Activated CD4-positive, alpha-beta T cell treated with anti-CD3 and anti-CD28 coated beads, Interleukin-2, Interleukin-6, amounts not matched to agents 100 ng/mL and 50 ng/mL, durations not matched to agents 16 hours and 8 hours (primary cell): ENCODE results near the gene TWF2.

Experiments
- DNase-seq: peaks from one replicate; pipeline ENCODE4 v3.0.0-alpha.2; 2020

The TWF2 gene

DNA sequence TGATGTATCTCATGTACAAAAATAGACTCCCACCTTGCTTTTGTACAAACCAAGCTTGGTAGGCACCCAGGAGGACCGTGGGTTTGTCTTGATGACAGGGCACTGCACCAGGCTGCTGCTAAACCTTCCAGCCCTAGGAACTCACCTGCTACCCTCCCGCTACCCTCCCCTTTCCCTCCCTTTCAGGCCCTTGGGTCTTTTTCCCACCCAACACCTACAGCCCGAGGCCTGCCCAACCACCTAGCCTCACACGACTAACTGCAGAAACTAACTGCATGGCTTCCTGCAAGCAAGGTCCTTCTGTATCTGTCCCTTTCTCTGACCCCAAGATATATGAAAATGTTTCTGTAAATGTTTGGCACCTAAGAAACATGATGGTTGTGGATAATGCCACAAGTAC is 17.7 kb upstream of the TWF2 start:
- no peak for DNase-seq

DNA sequence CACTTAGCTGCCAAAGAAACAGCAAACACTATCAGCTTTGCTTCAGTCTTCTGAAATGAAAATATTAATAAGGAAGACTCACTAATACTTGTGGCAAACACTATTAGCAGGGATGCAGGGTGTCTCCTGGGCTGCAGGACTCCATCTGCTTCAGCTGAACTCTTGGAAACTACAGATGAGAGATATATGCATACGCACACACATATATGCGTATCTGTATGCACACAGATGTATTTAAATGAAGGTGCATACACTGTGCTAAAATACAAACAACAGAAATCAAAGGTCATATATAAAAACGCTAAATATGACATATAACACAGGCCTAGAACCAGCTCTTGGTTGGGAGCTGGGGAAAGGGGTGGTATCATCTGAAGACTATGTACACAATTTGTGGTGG is 17.2 kb upstream of the TWF2 start:
- DNase-seq: no peak

DNA sequence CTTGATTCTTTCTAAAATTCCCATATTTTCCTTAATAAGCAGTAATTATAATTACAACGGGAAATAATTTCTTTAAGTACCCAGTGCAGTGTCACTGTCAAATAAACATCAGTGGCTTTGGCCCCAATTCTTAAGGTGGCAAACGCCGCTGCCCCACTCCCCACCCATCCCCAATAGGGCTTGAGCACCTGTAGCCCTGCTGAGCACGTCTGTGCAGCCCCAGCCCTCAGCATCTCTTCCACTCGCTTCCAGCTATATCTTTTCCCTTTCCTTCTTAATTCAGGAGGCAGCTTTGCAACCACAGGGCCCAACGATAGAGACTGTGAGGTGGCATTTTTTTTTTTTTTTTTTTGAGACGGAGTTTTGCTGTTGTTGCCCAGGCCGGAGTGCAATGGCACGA is 15.7 kb upstream of the TWF2 start:
- no peak for DNase-seq

DNA sequence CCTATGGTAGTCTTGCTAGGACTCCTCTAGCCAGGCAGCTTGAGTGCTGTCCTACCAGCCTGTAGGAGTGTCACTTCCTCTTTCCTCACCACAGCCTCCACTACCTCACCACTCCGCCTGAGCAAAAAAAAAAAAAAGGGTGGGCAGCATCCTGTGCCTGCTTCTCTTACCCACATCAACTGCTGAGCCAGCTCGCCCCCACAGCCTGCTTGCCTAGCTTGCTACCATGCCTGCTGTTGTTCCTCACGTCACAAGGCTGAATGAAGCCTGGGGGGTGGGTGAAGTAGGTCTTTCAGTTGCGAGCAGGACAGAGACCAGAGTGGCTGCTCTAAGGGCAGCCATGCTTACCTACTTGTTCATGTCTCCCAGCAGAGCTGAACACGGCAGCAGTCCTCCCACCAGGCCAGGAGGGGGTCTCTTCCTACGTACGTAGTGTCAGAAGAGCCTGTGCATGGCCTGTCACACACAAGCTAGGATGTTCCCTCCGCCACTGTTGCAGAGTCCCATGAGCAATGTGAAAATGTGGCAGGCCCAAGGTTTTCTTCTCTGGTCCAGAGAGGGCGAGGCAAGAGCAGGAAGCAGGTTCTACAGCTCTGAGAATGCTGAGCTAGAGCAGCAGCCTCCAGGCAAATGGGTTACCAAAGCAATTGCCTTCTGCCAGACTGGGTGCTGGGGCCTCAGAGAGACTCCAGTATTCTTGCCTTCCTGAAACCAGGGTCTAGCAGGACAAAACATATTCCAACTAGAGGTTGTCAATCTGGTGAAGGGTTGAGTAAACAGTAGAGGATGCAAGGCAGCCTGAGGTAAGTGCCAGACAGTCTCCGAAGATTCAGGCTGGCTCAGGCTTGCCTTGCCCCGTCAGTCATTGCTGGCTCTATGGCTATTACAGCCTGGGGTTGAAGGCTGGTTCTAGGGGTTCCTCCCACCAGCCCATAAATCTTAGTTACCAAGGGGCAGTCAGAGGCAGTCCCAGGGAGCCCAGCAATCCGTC is 14.7 kb upstream of the TWF2 start:
- peak; percentile 89 for DNase-seq

DNA sequence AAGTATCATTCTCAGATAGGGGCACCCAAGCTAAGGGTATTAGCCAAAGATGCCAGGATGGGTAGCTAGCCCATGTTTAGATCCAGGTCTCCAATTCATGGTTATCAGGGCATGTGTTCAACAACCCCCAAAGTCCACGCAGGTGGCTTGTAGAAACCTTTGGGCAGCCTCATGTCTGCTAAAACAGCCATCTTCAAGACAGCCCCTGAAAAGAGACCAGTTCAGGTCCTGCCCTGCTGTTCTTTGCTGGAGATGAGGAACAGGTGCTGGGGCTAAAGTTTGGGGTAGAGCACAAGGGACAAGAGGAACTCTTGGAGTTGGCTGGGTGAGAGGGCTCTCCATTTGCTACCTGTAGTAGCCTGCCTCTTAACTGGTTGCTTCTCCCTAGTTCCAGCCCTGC is 11.2 kb upstream of the TWF2 start:
- DNase-seq: no peak

DNA sequence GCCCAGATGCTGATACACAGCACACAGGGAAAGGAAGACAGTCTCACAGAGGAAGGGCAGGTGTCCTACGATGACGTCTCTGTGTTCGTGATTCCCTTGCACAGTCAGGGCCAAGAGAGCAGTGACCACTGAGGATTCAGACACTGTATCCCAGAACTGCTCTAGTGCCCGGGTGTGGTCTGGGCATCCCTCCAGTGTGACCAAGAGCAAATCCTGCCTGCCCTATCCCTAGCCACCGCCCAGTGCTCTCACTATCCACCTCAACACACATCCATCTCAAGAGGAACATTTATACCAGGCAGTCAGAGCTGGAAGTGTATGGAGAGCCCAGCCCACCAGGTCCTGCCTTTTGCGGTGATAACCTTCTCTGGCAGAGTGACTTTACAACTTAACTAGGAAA is 10.7 kb upstream of the TWF2 start:
- no peak for DNase-seq

DNA sequence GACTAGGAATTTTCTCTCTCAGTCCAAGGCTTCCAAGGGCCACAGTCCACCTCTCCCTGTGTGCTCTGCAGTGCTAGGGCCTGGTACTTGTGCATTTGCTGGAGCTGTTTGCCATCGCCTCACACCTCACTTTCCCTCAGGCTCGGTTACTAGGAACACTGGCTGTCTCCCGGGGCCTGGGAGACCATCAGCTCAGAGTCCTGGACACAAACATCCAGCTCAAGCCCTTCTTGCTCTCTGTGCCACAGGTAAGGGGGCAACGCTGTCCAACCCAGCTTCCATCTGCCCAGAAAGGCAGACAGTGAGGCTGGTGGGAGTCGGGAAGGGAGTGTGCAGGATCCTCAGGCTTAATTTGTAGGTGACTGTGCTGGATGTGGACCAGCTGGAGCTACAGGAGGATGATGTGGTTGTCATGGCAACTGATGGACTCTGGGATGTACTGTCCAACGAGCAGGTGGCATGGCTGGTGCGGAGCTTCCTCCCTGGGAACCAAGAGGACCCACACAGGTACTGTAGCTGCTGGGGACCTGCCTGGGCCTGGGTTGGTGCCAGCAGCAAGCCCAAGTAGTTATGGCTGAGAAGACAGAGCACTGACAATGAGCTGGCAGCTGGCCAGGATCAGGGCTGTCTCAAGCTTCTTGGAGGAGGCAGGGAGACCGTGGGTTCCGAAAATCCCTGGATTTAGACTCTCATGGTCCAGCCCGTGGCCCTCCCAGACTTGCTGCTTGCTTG is 10.0 kb upstream of the TWF2 start:
- no peak for DNase-seq

DNA sequence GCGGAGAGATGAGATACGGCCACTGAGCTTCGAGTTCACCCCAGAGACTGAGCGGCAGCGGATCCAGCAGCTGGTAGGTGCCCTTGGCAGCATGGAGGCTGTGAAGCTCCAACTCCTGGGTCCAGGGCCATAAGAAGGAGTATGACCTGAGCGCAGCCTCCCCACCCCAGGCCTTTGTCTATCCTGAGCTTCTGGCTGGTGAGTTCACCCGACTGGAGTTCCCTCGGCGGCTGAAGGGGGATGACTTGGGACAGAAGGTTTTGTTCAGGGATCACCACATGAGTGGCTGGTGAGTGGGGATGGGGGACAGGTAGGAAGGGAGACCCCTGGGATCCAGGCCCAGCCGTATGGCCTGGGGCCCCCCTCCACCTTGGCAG is 9.2 kb upstream of the TWF2 start:
- DNase-seq: no peak

DNA sequence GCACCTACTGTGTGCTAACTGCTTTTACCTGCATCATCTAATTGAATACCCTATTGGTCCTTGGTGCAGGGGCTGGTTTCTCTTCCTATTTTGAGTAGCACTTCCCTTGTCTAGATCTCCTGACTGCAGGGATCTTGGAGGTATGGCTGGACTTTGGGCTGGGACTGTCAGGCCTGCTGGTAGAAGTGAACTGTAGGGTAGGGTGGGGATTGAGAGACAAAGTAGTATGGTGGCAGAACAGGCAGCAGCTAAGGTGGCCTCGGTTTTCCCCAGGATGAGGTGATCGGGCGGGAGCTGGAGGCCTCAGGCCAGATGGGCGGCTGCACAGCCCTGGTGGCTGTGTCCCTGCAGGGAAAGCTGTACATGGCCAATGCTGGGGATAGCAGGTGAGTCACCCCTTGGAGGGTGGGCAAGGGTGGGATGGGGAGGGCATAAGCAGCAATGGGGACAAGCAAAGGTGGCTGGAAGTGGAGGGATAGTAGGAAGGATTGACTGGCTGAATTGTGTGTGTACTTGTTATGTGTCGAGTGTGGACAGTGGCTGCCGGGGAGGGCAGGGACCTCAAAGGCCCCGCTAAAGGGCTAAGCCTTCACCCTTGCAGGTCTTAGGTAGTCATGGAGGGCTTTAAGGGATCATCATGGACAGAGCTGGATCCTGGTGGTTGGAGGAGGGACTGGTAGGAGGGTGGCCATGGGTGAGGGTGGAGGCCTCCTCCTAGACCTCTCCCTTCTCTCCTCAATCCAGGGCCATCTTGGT is 8.6 kb upstream of the TWF2 start:
- no peak for DNase-seq

DNA sequence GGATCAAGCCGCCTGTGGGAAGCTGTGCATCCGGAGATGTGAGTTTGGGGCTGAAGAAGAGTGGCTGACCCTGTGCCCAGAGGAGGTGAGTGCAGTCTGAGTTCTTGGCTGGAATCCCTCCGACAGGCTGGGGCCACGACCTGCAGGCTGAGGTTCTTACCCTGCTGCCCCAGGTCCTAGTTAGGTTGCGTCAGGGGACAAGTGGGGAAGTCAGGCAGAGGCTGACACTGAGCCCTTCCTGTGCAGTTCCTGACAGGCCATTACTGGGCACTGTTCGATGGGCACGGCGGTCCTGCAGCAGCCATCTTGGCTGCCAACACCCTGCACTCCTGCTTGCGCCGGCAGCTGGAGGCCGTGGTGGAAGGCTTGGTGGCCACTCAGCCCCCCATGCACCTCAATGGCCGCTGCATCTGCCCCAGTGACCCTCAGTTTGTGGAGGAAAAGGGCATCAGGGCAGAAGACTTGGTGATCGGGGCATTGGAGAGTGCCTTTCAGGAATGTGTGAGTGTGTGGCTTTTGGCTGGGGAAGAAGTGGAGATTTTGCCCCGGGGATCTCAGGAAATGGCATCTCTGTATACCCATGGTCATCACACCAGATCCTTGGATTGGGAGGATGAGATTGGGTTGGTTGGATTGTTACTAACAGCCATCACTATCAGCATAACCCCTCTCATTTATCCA is 7.9 kb upstream of the TWF2 start:
- DNase-seq: peak; percentile 40

DNA sequence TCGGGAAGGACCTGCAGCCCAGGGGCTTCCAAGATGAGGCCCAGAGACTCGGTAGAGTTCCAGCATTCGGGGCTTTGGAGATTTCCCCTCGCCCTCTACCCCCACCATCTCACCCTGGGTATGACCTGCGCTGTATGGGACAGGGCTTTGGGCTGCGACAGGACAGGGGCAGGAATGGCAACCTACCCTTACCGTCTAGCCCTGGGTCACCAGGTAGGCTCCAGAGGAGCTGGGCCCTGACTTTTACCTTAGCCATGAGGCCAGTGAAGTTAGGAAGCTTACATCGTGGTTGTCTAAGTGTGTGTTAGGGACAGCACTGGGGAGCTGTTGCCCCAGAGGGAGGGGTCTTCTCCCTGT is 7.3 kb upstream of the TWF2 start:
- DNase-seq: no peak

DNA sequence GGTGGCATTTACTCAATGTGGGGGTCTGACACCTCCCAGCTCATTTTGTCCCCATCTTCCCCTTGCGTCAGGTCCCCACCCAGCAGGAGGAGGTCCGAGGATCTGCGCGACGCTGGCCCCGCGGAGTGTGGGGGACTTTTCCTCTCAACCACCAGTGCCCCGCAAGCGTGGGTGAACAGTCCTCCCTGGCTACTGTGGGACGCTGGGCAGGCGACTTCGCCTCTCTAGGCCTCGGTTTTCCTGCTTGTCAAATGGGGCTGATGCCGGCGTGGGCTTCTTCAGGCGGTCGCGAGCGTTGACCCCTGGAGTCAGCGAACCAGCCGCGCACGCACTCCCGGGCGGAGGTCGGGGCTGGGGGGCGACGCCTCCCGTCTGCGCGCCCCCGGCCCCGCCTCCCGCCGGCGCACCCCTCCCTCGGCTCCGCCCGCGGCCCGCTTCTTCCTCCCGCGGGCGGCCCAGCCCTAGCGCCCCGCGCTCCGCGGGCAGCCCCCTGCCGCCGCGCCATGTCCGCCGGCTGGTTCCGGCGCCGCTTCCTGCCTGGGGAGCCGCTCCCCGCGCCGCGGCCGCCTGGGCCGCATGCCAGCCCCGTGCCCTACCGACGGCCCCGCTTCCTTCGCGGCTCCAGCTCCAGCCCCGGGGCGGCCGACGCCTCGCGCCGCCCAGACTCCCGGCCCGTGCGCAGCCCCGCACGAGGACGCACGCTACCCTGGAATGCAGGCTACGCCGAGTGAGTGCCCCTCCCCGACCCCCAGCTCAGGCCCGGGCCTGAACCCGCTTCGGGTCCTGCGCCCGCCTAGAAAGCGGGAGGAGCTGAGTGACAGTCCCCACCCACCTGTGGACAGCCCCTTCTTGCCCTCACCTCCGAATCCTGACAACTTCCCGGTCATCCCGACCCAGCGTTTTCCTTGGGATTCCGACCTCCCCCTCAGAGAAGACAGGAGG is 6.6 kb upstream of the TWF2 start, which contains the start of gene PPM1M:
Gene PPM1M (plus strand): TSS at position 438 of the 942 bp plus-strand sequence. CDS start 66 bp downstream, at position 504.
- peak; percentile 65 for DNase-seq

DNA sequence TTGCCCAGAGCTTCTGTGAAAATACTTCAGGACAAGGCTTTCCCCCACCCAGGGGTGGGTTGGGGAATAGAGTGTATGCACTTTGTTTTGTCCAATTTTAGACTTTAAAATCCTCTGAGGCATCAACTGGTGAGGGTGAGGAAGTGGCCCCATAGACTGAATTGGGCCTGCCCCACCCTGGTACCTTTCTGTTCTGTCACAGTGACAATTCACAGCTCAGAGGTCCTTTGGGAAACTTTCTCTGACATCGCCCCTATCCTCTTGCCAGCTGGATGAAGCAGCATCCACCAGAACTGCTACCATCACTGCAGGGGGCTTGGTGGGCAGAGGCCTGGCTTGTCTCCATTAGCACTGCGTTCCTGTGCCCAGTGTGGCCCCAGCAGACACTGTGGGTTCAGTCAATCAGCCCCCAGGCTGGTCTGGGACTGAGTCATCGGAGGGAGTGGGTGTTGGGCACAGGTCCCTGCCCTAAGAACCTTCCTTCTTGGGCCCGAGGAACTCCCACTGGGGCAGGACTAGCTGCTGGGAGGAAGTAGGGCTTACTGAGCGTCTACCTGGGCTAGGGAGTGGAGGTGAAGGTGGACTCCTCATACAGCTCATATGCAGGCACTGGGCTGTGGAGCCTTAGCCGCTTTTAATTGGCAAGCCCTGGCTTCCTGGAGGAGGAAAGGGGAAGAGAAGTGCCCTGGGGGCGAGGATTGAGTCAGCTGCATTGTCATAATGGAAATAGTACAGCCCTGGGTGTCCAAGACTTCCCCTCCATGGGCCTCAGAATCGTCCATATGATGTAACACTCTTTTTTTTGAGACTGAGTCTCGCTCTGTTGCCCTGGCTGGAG is 5.1 kb upstream of the TWF2 start:
- peak; percentile 89 for DNase-seq

DNA sequence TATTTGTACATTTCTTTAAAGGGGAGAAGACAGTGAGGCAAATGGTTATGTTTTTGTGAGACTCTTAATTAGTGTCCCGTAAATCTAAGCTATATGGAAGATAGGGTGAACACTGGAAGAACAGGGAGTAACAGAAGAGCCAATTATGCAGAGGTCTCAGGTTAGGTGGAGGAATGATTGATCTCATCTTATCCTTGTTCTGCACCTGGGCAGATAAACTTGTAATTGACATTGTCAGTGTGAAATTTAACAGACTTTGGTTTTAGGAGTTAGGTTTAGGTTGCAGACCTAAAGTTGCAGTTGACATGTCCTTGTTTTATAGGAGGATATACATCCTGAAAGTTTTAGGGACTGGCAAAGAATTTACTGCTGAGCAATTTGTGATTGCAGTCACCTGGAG is 3.1 kb upstream of the TWF2 start:
- DNase-seq: no peak

DNA sequence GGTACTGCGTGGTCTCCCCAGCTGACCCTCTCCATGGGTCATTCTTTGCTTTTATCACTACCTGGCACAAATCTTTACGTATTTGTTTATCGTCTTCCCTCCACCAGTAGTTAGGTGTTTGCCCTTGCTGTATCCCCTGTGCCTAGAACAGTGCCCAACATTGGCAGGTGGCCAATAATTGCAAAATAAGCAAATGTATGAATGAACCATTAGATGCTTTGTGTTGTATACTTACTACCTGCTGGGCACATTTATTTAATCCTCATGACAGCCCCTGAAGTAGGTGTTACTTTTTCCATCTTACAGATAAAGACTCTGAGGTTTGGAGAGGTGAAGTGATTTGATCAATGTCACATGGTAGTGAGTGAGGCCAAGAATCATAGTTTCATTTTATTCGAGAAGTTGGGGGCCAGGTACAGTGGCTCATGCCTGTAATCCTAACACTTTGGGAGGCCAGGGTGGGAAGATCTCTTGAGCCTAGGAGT is 2.0 kb upstream of the TWF2 start:
- DNase-seq: no peak

DNA sequence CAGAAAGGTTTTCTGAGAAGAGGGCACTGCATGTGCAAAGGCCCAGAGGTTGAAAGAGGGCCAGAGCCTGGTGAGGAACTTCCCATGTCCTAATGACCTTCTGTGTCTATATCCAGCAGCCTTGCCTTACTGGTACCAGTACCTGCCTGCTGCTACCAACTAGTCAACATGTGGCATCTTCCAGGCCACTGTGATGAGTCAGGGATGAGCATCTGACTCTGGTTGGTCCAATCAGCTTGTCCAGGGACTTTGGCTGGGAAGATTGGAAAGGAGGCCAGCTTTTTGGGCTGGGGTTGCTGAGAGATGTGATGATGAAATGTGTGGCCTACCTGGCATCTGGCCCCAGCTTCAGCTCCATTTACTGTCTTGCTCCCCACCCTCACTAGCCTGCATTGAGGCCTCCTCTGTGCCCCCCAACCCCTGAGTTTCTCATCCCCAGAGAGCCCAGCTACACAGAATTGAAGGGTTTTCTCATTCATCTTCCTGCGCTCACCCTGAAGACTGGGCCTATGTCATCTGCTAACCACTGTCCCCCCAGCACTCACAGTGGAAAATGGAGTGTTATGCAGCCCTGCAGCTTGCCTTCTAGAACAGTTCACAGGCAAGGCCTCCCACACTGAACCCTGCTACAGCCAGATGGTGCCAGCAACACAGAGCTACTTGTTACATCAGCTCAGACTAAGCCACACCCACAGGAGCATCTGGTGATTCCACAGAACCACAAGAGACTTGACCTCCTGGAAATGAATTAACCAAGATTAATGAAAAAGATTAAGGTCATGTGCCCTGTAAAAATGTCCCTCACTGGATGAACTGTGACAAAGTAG is 1.3 kb upstream of the TWF2 start:
- DNase-seq: peak; percentile 81

DNA sequence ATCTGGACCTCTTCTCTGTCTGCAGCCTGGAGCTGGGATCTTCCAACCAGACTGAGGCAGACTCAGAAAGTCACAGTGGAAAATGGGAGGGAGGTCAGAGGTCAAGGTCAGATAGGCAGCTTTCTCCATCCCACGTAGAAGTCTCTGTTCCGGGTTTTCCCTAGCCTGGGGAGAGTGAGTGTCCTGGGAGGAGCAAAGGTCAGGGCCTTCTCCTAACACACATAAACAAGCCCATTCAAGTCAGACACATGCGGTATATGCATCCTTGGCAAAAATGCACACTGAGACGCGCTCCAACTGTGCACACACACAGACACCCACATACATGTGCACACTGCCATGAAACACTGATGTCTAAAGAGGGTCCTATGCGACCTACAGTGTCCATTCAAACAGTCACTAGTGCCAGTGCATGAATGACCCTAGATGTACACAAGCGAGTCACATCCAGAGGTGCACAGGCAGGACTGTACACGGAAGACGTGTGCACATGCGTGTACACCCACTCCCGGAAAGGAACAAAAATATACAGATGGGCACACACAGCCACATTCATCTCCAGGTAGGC is 681 bp downstream of the TWF2 start:
- no peak for DNase-seq

DNA sequence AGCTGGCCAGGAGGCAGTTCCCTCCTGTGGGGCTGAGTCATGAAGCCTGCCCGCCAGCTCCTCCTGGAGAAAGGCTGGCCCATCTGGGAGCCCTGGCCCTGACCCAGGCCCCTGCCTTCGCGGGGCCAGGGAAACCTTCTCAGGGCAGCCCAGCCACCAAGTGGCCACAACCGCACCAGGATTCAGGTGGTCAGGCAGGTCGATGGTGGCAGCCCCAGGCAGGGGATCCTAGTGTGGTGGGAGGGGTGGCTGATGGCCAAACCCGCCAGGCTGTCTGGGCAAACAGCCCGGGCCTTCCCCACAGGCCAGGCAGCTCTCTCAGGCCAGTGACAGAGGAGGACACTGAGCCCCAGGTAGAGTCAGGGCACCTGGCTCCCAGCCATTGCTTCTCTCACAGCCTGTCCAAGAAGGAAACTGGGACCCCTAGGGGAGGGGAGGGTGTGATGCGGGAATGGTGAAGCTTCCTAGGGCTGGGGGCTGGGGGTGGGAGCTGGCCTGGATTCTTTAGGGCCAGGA is 1.2 kb downstream of the TWF2 start:
- no peak for DNase-seq
